Left renal pelvis (tissue), 4 donors: ENCODE results near the gene TBC1D22A. TPM values are rescaled to one million over a fixed set of nuclear protein-coding genes. Genes with fewer than 3 reads are reported as not detected.

Experiments
- DNase-seq, 4 donors: peaks; one replicate each; pipeline ENCODE4 v3.0.0-alpha.2; 2013; ENCODE audit warnings: low read depth in 4 of 4, low spot score in 3 of 4
- polyA plus RNA-seq, 4 donors: library from polyadenylated mRNA; unstranded; fragments of 120-200 nt; gene quantifications; one replicate each; pipeline ENCODE4 v1.2.1, GENCODE V29; 2013; ENCODE audit not compliant: insufficient read length in 4 of 4

TBC1D22A gene
- polyA plus RNA-seq, 4 donors = 14.3 to 19.3 (median 15.7) TPM

DNA sequence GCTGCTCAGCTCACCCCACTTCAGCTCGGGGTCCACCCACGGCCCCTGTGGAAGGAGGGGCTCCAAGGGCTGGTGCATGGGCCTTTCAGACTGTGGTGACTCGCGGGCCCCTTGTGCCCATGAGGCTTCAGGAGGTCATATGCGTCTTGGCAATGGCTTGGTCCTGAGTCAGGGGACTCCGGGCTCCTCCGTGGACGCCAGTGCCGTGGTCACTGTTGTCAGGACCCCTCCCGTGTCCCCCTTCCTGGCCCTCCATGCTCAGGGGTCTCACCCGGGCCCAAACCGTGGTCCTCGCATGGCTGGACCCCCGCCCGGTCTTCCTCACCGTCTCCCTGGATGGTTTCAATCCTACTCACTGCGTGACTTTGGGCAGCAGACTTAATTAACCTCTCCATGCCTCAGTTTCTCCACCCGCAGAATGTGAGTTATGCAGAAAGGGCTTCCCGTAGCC, 436.4 kb downstream of the TBC1D22A start:
- no peak for DNase-seq

DNA sequence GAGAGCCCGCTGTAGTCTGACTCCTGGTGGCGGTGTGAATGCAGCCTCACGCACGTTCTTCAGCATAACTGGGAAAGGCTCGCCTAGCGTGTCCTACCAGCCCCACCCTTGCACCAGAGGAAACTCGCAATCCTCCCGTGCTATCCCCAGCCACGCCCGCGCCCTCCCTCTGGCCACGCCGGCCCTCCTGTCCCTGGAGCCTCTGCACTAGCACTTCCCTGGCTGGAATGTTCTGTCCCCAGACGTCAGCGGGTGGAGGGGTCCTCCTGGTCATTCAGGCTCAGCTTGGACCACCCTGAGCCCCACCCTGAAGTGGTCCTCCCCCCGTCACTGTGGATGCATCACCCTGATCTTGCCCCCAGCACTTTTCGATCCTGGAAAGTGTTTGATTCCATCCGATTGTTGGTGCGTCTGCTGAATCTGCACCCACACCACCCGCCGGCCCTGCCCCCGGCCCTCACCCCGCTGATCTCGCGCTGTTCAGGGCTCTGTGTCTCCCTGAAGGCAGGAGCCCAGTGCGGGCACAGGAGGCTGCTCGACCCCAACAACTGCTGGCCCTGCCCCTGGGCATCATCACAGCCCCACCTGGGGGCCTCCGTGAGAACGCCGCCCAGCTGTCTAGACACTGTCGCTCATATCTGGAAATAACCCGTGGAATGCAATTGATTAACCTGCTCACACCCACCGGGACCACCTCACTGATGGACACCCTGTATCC, 437.0 kb downstream of the TBC1D22A start:
- DNase-seq = no peak

DNA sequence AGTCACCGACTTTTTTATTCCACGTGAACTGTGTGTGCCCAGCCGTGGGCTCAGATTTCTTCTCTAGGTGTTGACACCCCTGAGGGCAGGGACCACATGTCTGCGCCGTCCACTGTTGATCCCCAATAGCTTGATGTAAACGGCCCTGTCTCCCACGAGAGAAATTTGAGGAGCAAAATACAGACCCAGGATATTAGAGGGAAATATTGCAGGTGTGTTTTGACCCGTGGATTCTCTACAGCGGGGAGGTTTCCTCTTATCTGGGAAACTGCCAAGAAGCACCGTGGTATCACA, 437.5 kb downstream of the TBC1D22A start:
- no peak for DNase-seq

DNA sequence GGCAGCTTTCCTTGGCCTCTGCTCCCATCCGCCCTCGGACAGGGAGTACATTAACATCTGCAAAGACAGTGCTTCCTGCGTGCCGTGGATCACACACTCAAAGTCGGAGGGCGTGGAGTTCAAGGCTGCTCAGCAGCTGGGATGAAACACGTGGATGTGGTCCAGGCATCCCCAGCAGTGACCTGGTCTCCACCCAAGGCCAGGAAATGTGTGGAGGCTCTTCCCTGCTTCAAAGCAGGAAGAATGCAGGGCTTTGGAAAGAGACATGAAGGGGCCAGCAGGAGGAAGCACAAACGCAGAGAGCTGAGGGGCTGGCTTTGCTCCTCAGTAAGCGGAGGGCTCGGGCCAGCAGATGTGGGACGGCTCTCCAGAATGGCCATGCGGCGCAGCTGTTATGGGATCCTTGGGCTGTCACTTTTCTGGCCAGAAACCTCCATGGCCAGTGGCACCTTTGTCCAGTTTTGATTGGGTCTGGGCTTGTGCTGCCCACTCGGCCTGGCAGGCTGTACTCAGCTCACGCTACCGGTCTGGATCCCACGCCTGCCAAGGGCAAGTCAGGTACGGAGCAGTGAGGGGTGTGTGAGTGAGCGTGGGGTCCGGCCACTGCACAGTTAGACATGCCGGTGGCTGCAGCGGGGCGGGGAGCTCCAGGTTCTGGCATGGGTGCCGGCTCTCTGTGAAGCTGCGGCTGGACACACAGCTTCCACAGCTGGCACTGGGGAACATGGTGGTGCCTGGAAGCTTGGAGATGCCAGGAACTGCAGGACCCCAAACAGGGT, 438.0 kb downstream of the TBC1D22A start:
- no peak for DNase-seq

DNA sequence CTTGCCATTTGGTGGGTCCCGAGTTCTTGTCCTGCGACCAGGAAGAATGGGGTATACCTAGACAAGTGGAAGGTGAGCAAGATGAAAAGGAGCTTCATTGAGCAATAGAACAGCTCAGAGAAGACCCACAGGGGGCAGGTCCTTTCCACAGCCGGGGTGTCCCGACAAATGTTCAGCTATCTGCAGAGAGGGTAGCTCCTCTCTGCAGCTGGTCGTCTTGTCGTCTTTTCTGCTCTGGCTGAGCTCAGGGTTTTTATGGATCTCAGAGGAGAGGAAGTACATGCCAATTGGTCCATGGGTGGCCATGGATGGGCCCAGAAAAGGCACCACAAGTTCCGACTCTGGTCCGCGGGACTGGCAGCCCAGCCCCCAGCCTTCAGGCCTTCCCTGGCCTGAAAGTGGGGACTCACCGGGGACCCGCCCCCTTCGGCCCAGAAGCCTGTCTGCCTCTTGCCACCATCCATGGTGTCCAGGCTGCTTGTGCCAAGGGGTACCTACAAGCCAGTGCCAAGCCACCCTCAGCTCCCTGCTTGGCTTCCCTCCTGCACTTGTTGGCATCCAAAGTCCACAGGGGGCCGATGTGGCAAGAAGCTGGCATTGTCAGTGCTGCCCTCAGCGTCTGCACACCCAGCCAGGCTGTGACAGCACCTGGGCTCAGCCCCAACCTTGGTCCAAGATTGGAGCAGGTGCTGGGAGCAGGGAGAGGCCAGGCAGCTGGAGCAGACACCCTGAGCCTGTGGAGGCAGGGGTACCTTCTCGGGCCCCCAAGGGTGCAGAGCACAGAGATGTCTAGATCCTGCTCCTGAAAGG, 438.9 kb downstream of the TBC1D22A start:
- no peak for DNase-seq

DNA sequence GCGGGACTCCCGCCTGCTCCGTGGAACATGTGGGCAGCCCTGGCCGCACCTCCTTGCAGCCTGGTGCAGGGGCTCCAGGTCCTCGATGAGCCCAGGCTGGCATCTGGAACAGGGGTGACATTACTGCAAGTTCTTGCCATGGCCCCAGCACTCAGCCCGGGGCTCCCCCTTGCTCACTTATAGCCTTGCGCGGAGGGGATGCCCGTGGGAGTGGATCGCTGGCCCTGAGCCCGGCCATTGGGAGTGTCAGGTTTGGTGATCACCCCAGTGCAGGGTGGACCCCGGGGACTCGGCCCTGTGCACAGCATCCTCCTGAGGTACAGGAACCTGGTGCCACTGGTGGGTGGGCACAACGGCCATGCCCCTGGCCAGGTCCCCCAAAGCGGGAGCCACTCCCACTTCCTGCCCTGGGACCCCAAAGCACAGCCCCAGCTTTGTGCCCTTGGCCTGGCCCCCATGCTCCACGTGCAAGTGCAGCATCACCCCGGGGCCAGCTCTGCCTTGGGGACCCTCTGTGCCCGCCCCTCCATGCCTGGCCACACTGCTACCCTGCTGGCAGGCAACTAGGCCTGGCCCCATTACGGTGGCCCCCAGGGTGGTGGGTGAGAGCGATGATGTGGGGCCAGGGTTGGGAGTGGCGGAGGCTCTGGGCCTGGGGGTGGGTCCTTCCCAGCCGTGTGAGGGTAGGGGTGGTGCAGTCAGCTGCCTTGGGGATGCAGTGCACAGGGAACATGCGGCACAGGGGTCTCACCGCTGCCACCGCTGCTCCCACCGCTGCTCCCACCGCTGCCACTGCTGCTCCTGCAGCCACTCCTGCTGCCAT, 439.8 kb downstream of the TBC1D22A start:
- DNase-seq = no peak

DNA sequence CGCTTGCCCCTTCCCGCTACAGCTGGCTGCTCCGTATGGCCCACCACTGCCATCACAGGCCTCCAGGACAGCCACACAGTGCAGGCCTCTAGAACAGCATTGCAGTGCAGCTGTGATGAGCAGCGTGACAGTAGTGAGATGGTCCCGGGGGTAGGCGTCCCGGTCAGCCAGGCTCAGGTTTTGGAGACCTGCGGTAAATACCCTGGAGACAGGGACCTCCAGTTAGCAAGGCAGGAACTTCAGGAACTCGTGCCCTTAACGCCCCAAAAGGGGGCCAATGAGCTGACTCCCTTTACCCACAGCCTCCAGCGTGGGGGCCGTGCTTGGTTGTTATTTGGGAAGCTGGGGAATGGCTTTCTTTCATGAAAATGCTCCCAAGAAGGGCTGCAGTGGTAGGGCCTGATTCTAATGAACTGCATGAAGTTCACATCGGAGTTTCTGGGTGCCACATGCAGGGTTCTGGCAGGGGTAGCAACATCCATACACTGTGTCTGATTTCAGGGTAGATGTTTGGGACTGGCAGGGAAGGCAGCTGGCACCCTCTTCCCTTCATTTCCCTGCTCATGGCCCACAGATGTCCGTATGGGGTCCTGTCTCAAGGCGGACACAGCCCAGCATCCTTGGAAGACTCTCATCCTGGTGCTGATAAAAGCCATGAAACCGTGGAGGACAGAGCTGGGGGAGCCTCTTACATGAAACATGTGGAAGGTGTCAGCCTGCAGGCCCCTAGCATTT, 440.5 kb downstream of the TBC1D22A start:
- no peak for DNase-seq

DNA sequence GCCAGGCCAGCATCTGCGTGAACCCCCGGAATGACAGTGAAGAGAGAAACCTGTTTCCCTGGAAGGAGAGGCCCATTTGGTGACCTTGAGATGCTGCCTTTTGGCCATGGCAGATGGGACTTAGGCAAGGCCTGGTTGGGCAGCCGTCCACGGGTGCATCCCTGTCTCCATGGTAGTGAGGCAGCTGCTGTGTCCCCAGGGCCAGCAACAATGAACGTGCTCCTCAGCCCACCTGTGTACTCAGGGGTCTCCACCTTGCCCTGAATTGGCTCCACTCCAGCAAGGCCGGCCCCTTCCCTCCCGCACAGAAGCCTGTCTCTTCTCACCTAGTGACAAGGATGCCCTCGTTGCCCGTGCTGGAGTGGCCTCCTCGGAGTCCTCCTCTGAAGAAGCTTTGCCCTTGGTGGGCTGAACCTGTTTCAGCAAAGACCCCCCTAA, 441.1 kb downstream of the TBC1D22A start:
- no peak for DNase-seq

DNA sequence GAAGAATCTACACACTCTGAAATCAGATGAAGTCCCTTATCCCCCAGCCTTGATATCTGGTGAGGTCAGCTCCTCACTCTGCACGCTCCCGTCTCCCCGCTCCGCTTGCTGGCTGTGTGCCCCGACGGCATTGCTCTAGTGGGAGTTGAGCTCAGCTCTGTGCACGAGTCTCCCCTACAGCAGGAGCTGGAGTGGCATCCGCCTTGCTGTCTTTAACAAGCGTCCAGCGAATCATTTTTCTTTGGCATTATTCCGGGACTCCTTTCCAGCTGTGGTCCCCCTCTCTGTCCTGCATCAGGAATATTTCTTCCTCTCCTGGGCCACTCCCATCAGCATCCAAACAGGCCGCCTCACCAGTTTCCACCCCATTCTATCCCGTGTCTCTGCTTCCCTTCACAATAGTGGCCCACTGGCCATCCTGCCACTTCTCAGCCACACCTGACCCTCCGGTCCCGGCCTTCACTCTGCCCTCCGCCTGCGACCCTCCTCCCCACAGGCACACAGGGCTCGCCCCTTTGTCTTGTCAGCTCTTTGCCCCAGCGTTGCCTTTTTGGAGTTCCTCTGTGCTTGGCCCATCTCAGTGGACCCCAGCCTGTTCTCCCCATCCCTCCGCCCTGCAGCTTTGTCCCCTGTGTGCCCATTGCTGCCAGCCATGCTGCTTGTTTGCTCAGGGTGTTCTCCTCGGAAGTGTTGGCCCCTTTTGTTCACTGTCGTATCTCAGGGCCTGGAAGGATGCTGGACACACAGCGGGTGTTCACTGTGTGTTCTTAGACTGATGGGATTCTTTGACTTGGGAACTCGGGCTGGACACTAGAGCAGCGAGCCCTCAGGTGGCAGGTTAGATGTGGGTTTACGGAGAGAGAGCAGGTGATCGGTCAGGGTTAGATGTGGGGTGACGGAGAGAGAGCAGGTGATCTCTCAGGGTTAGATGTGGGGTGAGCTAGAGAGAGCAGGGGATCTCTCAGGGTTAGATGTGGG, 441.8 kb downstream of the TBC1D22A start:
- DNase-seq = no peak

DNA sequence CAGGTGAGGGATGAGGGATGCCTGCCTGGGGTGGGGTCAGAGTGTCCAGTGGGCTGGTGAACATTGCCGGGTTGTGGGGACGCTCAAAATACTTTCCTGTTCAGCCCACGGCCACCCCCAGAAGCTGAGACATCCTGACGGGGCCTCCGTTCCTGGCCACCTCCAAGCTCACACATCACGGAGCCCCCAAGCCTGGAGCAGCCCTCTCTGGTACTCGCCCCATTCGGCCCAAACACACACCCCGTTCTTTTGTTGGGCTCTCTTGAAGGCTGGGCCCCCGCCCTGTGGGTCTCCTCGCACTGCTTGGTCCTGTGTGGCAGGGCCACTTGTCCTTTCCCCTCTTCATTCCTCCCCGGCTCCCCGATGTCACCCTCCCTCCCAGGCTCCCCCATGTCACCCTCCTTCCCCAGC, 442.6 kb downstream of the TBC1D22A start:
- no peak for DNase-seq

DNA sequence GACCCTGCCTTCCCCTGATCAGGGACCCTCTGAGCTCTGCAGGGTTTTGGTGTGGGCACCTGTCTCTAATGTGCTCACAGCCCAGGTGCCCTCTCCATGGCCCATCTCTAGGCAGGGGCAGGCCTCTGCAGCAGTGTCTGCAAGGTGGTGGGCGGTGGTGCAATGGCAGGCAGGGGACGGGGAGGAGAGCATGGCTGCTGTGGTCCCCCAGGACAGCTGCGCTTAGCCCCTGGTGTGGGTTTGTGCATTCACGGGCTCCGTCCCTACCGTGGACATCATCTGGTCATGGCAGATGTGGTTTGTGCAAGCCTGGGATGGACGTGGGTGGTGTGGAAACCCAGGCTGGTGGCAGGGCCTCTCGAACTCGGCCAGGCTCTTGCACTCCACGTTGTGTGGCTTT, 443.1 kb downstream of the TBC1D22A start:
- DNase-seq = no peak

DNA sequence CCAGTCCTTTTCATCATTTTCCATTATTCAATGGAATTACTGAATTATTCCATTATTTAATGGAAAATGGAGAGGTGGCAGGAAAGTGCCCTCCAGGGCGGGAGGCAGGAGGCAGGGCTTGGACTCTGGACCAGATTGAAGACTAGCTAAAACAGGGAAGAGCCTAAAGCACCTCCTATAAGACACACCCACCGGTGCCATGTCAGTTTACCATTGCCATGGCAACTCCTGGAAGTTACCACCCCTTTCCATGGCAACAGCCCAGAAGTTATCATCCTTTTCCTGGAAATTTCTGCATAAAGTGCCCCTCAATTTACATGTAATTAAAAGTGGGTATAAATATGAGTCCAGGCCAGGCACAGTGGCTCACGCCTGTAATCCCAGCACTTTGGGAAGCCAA, 443.7 kb downstream of the TBC1D22A start:
- DNase-seq = no peak

DNA sequence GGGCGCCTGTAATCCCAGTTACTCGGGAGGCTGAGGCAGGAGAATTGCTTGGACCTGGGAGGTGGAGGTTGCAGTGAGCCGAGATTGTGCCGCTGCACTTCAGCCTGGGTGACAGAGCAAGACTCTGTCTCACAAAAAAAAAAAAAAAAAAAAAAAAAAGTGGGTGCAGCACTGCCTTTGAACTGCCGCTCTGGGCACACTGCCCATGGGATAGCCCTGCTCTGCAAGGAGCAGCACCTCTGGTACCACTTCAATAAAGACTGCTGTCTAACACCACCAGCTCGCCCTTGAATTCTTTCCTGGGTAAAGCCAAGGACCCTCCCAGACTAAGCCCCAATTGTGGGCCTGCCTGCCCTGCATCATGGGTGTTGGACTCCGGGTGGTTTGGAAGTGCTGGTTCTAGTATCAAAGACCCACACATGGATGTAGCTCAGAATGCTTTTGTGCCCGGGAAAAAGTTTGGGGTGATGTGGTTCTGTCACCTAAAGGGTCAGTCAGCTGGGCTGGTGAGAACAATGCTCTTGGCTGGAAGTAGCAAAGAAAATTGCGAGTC, 444.3 kb downstream of the TBC1D22A start:
- DNase-seq = no peak

DNA sequence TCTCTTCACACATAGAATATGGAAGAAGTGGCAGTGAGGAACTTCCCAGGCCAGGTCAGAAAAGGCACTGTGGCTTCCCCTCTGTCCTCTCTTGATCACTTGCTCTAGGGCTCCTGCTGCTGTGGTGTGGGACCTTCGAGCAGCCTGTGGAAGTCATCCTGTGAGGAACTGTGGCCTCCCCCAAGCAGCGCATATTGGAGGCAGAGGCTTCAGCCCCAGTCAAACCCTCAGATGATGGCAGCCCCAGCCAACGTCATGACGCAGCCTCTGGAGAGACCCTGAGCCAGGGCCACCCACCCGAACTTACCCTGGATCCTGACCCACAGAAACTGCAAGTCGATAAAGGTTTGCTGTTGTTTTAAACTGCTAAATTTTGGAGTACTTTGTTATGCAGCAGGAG, 444.9 kb downstream of the TBC1D22A start:
- no peak for DNase-seq

DNA sequence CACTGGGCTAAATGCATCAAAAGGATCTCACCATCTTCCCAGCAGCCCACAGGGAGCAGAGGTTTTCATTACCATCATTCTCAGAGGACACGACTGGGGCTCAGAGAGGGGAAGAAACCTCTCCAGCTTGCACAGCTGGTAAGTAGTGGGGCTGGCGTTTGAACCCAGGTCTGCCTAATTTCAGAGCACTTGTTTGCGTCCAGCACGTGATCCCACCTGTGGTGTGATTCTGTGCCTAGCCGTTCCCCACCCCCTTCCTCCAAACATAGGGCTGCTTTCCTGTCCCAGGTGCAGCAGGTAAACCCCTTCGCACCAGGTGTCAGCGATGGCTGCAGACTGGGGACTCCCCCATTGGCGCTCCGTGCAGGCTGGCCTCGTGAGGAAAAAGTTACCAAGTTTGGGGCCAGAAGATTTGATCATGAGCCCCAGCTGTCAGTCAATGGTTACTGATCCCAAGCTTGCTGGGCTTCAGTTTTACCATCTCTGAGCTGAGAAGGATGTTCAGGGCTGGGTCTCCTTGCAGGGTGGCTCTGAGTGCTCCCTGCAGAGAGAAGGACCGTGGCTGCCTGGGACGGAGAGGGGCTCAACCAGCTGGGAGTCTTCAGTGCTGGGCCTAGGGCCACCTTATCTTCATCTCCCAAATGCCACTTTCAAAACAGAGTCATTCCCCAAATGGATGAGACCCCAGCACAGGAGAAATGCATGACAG, 445.6 kb downstream of the TBC1D22A start:
- DNase-seq = no peak

DNA sequence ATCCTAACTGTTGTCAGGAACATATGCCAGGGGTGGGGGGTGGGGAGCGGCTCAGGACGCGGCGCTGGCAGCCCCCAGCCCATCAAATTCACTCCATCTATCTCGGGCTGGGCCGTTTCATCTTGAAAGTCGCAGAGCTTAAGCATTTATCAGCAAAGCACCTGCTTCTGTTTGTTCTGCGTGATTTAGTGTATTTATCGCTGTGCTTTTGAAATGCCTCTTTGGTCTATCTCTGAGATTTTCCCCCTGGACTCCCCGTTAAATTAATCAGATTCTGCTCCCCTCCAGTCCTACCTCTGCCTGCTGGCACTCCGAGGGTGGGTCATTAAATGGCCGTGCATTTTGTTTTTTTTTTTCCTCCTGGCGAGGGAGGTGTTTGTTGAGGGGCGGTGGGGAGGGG, 446.2 kb downstream of the TBC1D22A start:
- DNase-seq = no peak

DNA sequence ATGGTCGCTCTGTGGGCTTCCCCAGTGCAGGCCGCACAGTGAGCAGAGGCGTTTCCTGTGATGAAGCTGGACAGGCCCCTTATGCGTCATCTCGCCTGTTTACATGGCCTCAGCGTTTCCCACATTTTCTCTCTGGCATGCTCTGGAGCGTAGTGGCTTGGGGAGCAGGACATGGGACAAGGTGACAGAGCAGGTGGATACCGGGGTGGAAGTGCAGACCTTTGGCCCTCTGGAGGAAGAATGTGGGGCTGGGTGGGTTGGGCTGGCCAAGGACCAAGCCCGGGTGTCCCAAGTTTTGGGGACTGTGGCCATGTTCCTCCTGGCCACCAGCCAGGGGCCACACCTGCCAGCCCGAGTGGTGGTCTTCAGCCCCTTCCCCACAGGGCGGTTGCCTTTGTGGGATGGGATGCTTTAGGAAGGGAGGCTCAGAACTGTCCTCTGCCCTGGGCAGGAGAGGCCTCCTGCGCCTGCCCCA, 446.6 kb downstream of the TBC1D22A start:
- no peak for DNase-seq

DNA sequence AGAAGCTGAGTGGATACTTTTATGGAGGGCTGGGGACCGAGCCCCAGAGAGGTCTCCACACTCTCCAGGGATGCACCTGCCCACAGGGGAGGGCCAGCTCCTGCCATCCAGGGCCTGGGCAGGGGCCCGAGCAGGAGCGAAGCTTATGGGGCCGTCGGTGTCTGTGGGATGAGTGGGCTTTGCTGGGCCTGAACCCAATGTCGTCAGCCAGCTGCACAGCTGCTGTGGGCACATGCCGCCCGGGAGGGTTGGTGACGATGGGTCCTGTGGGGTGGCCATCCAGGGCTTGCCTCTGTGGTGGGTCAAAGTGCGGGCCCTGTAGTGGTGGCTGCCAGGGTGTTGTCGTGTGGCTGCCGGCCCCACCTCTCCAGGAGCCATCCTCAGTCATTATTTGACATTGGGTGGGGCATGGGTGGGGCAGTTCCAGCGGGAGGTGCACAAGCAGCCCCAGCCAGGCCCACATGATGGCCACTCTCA, 447.1 kb downstream of the TBC1D22A start:
- DNase-seq = no peak
